ENCODE data around the gene NUP133. TPM values are rescaled to one million over a fixed set of nuclear protein-coding genes. Genes with fewer than 3 reads are reported as not detected.

The NUP133 gene
- total RNA-seq, 1 experiment from 2014 or later = 67.8 TPM

DNA sequence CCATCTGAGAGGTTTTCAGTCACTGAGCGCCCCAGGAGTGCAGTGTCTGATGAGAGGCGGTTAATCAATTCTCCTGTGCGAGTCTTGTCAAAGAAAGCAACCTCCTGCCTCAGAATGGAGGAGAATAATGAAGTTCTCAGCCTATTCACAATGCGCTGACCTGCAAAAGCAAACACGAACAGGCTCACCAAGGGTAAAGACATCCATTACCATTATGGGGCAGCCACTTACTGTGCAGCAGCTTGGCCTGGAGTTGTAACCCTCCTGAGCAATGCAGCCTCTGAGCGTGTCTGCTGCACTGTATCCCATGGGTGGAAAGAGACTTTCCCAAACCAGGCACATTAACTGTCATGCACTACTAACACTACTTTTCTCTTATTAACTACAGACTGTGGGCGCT is 39.4 kb upstream of the NUP133 start:
- POLR2A ChIA-PET = no interaction called here
- Mint-ChIP-seq H3K9me3 (no peaks in the 10 kb centered on the region), H3K4me3 (no peak overlapping the region), H3K4me1 (no peaks in the 10 kb centered on the region), H3K36me3 (peaks cover 14% of the 10 kb centered on the region; the same call in 1 of the 2 replicates), H3K27ac (no peak overlapping the region), H3K27me3 (ENCODE audit: low read depth) (no peaks in the 10 kb centered on the region)
- CTCF ChIA-PET = interaction anchor here (0.7 kb wide), 1 partner anchor 11 kb away, joined by 3 read pairs; no protein-coding TSS in a partner anchor
- no peak for DNase-seq (ENCODE audit: low spot score)
- no peak for ATAC-seq
- TF ChIP-seq E2F5 (CRISPR knock-in tag; IDR thresholded peaks at IDR 0.05) (no peak), RELA (CRISPR knock-in tag; IDR thresholded peaks at IDR 0.05; ENCODE audit: borderline replicate concordance) (no peak), ZNF219 (CRISPR knock-in tag; IDR thresholded peaks at IDR 0.05; ENCODE audit: borderline replicate concordance) (no peak), ZNF671 (CRISPR knock-in tag; IDR thresholded peaks at IDR 0.05) (no peak), ATF3 (CRISPR knock-in tag; conservative IDR thresholded peaks at IDR 0.05) (no peak), CREB1 (CRISPR knock-in tag; IDR thresholded peaks at IDR 0.05) (no peak), ZNF512 (CRISPR knock-in tag; IDR thresholded peaks at IDR 0.05; ENCODE audit: borderline replicate concordance) (no peak), SMAD3 (CRISPR knock-in tag; IDR thresholded peaks at IDR 0.05; ENCODE audit: borderline replicate concordance) (no peak), FOXJ3 (CRISPR knock-in tag; IDR thresholded peaks at IDR 0.05; ENCODE audit: borderline replicate concordance) (no peak), ATF1 (CRISPR knock-in tag; IDR thresholded peaks at IDR 0.05) (no peak), AFF4 (CRISPR knock-in tag; IDR thresholded peaks at IDR 0.05; ENCODE audit: borderline replicate concordance) (no peak), GABPB1 (CRISPR knock-in tag; IDR thresholded peaks at IDR 0.05) (no peak), ELF4 (CRISPR knock-in tag; IDR thresholded peaks at IDR 0.05; ENCODE audit: low read depth) (no peak), STAT6 (CRISPR knock-in tag; conservative IDR thresholded peaks at IDR 0.05; ENCODE audit: low read depth) (no peak), TEAD4 (CRISPR knock-in tag; IDR thresholded peaks at IDR 0.05) (no peak), ZNF138 (CRISPR knock-in tag; conservative IDR thresholded peaks at IDR 0.05) (no peak)
- TF ChIP-seq, protein P1, sequence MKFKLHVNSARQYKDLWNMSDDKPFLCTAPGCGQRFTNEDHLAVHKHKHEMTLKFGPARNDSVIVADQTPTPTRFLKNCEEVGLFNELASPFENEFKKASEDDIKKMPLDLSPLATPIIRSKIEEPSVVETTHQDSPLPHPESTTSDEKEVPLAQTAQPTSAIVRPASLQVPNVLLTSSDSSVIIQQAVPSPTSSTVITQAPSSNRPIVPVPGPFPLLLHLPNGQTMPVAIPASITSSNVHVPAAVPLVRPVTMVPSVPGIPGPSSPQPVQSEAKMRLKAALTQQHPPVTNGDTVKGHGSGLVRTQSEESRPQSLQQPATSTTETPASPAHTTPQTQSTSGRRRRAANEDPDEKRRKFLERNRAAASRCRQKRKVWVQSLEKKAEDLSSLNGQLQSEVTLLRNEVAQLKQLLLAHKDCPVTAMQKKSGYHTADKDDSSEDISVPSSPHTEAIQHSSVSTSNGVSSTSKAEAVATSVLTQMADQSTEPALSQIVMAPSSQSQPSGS (CRISPR knock-in tag; IDR thresholded peaks at IDR 0.05; ENCODE audit: borderline replicate concordance, low read depth) = no peak
- TF ChIP-seq, protein P2, sequence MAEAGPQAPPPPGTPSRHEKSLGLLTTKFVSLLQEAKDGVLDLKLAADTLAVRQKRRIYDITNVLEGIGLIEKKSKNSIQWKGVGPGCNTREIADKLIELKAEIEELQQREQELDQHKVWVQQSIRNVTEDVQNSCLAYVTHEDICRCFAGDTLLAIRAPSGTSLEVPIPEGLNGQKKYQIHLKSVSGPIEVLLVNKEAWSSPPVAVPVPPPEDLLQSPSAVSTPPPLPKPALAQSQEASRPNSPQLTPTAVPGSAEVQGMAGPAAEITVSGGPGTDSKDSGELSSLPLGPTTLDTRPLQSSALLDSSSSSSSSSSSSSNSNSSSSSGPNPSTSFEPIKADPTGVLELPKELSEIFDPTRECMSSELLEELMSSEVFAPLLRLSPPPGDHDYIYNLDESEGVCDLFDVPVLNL (CRISPR knock-in tag; IDR thresholded peaks at IDR 0.05; ENCODE audit: borderline replicate concordance, low read depth) = no peak
